A673 (cell line): ENCODE data around the gene GAL3ST1. TPM values are rescaled to one million over a fixed set of nuclear protein-coding genes. Genes with fewer than 3 reads are reported as not detected.
A peak's percentile ranks its signal among the peaks of the same experiment; 100 is the strongest.
"Not testable (repeated sequence)": the region's sequence is repeated elsewhere in the genome, so short reads cannot be mapped to it uniquely, and the experiment has no call there.

Source experiments
- Bru-seq: library from RNA; stranded (reverse); fragments of 400-500 nt; gene quantifications from one replicate; lab custom pipeline; 2021; lab: Mats Ljungman, UMichigan
- BruChase-seq, 2 experiments: library from RNA; stranded (reverse); fragments of 400-500 nt; gene quantifications; one replicate each; lab custom pipeline; 2021; lab: Mats Ljungman, UMichigan
- BruUV-seq: library from RNA; stranded (reverse); fragments of 400-500 nt; replicated peaks from 2 replicates; lab custom pipeline; 2021; lab: Mats Ljungman, UMichigan
- CTCF ChIA-PET: fragments of 300-600 bp; sonication (Branson Sonifier 250); formaldehyde crosslinking; loops from one replicate; lab custom pipeline; 2022; ENCODE audit warnings: antibody characterized with exemption; lab: Charles Lee
- POLR2A ChIA-PET: fragments of 300-600 bp; sonication (Branson Sonifier 250); formaldehyde crosslinking; loops from one replicate; lab custom pipeline; 2022; ENCODE audit warnings: antibody characterized with exemption; ENCODE audit not compliant: low non-redundant PET; lab: Charles Lee
- DNase-seq: peaks from one replicate; pipeline ENCODE4 v3.0.0-alpha.2; 2015; ENCODE audit warnings: low spot score
- H3K27ac ChIP-seq: fragments of 200-600 bp; sonication (generic); 2 replicates; pipeline ENCODE4 v1.5.1; 2016; ENCODE audit warnings: mixed run types, low read depth, mild to moderate bottlenecking, mixed read lengths, antibody characterized with exemption, low read length; ENCODE audit not compliant: poor library complexity, severe bottlenecking
- H3K27me3 ChIP-seq: fragments of 200-600 bp; sonication (generic); replicated peaks from 2 replicates; pipeline ENCODE4 v1.6.1; 2017; ENCODE audit warnings: mixed run types, low read depth, mild to moderate bottlenecking, mixed read lengths, antibody characterized with exemption, low read length; ENCODE audit not compliant: insufficient read depth, poor library complexity
- H3K36me3 ChIP-seq: fragments of 200-600 bp; sonication (generic); 2 replicates; pipeline ENCODE4 v1.6.1; 2016; ENCODE audit warnings: mixed run types, mild to moderate bottlenecking, mixed read lengths, antibody characterized with exemption, low read length; ENCODE audit not compliant: insufficient read depth, poor library complexity, severe bottlenecking
- H3K4me1 ChIP-seq: fragments of 200-600 bp; sonication (generic); 2 replicates; pipeline ENCODE4 v1.6.1; 2017; ENCODE audit warnings: mixed run types, mild to moderate bottlenecking, mixed read lengths, antibody characterized with exemption, low read length; ENCODE audit not compliant: insufficient read depth, poor library complexity, severe bottlenecking
- H3K4me3 ChIP-seq: fragments of 200-600 bp; sonication (generic); 2 replicates; pipeline ENCODE4 v1.5.1; 2016; ENCODE audit warnings: low read depth, mixed run types, mild to moderate bottlenecking, mixed read lengths, low read length; ENCODE audit not compliant: poor library complexity, severe bottlenecking
- H3K9me3 ChIP-seq: fragments of 200-600 bp; sonication (generic); 2 replicates; pipeline ENCODE4 v1.6.1; 2016; ENCODE audit warnings: mixed run types, low read depth, mild to moderate bottlenecking, mixed read lengths, antibody characterized with exemption, low read length; ENCODE audit not compliant: poor library complexity, severe bottlenecking
- EZH2 ChIP-seq: fragments of 200-600 bp; sonication (generic); IDR thresholded peaks from 2 replicates; pipeline ENCODE4 v1.6.1; 2017; ENCODE audit warnings: borderline replicate concordance, low read depth, mild to moderate bottlenecking, mixed read lengths, antibody characterized with exemption, low read length; ENCODE audit not compliant: poor library complexity, severe bottlenecking
- intact Hi-C: fragments of 100-400 bp; cut with micrococcal nuclease; formaldehyde crosslinking; loops from one replicate; pipeline ENCODE4 v1.10.0; 2022; ENCODE audit not compliant: unreplicated experiment
- long read RNA-seq: library from polyadenylated mRNA; stranded (forward); transcript quantifications from one replicate; pipeline ENCODE4 v2.0.0, GENCODE V29; 2022
- total RNA-seq: library from RNA; stranded (reverse); gene quantifications from 2 replicates; pipeline ENCODE4 v1.2.3, GENCODE V29; 2021
- TF ChIP-seq, protein P1 (sequence below): fragments of 300-800, 200-600 bp; sonication (generic); conservative IDR thresholded peaks from 2 replicates; pipeline ENCODE4 v1.5.1; 2017; ENCODE audit warnings: low read depth, mild to moderate bottlenecking, antibody characterized with exemption, low read length, moderate library complexity, mixed read lengths

The GAL3ST1 gene
- total RNA-seq, result 0.58 and 0.83 TPM in 2 replicates
- percentile 14 among the genes with signal in this experiment for Bru-seq, nascent RNA
- percentile 17 among the genes with signal in this experiment for BruChase-seq, experiment 1, labeled RNA remaining after a 2-hour chase
- percentile 15 among the genes with signal in this experiment for BruChase-seq, experiment 2, labeled RNA remaining after a 6-hour chase
- long read RNA-seq, result 0 reads

DNA sequence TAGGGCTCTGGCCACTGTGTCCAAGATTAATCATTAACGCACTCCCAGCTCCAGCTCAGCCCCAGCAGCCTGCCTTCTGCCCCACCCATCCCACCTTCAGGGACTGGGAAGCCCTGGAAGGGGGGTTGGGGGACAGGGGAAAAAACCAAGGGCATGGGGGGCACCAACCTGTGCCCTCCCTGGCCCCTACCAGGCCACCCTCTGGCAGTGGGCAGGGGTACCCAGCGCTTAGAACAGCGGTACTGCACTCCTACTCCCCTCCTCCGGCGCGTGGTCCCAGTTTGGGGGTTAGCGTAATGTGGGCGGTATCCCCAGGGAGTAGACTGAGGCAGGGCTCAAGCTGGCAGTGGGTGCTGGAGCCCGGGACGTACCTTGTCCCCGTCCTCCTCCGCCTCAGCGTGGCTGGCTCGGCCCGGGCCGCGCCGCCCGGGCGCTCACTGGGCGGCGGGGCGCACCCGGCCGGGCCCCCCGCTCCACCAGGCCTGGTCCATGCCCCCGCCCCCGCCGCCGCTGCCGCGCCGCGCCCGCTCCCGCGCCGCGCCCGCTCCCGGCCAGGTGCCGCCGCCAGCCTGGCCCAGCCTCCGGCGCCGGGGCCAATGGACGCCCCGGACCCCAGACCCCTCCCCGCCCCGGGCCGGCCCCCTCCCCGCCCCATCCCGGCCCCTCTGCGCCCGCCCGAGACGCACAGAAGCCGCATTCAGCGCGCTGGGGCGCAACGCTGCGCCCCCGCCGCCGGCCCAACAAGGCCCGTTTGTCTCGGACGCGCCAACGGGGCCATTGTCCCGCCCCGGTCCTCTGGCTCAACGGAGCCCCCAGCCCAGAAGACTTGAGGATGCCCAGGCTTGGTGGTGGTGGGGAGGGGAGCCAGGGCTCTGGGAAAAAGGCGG is at the start of gene GAL3ST1:
TSS of gene GAL3ST1 (minus strand) at position 571 of the 887 bp plus-strand sequence. CDS start 17,273 bp downstream, outside the sequence.
- Histone ChIP-seq H3K4me3 (peak within 1 kb of the TSS; percentile 27), H3K4me1 (no peaks in the 10 kb centered on the region), H3K9me3 (no peaks in the 10 kb centered on the region), H3K36me3 (peaks cover 32% of the 10 kb centered on the region), H3K27me3 (no peaks in the 10 kb centered on the region), H3K27ac (no peak within 1 kb of the TSS)
- no peak for DNase-seq
- intact Hi-C loops, result no loop called here
- POLR2A ChIA-PET, result no interaction called here
- no TSS peak for BruUV-seq
- CTCF ChIA-PET, result no interaction called here
- TF ChIP-seq, protein P1, sequence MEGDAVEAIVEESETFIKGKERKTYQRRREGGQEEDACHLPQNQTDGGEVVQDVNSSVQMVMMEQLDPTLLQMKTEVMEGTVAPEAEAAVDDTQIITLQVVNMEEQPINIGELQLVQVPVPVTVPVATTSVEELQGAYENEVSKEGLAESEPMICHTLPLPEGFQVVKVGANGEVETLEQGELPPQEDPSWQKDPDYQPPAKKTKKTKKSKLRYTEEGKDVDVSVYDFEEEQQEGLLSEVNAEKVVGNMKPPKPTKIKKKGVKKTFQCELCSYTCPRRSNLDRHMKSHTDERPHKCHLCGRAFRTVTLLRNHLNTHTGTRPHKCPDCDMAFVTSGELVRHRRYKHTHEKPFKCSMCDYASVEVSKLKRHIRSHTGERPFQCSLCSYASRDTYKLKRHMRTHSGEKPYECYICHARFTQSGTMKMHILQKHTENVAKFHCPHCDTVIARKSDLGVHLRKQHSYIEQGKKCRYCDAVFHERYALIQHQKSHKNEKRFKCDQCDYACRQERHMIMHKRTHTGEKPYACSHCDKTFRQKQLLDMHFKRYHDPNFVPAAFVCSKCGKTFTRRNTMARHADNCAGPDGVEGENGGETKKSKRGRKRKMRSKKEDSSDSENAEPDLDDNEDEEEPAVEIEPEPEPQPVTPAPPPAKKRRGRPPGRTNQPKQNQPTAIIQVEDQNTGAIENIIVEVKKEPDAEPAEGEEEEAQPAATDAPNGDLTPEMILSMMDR, result no peak
- no peak for TF ChIP-seq EZH2

DNA sequence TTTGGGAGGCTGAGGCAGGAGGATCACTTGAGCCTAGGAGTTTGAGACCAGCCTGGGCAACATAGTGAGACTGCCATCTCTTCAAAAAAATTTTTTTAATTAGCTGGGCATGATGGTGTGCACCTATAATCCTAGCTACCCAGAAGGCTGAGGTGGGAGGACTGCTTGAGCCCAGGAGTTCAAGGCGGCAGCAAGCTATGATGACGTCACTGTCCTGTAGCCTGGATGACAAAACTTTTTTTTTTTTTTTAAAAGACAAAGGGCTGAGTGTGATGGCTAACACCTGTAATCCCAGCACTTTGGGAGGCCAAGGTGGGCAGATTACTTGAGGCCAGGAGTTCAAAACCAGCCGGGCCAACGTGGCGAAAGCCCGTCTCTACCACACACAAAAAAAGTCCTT is 45.4 kb upstream of the GAL3ST1 start:
- POLR2A ChIA-PET, result not testable (repeated sequence)

GRCh38 chr22:30617819-30618218 is 43.4 kb upstream of the GAL3ST1 start:
- Histone ChIP-seq H3K4me1 (no peaks in the 10 kb centered on the region), H3K27me3 (no peaks in the 10 kb centered on the region), H3K4me3 (no peak overlapping the region), H3K36me3 (no peaks in the 10 kb centered on the region), H3K27ac (no peak overlapping the region), H3K9me3 (no peaks in the 10 kb centered on the region)
- BruUV-seq, result no TSS peak
- intact Hi-C loops, result no loop called here
- CTCF ChIA-PET, result no interaction called here
- no peak for DNase-seq
- POLR2A ChIA-PET, result no interaction called here
- TF ChIP-seq, protein P1, result no peak
- TF ChIP-seq EZH2, result no peak

More for the DNA sequence above, 45.4 kb upstream of the GAL3ST1 start:
- H3K27ac ChIP-seq, intact Hi-C loops, H3K36me3 ChIP-seq, H3K4me1 ChIP-seq, H3K9me3 ChIP-seq, DNase-seq, H3K27me3 ChIP-seq, BruUV-seq, H3K4me3 ChIP-seq, CTCF ChIA-PET: not testable (repeated sequence)
